Duodenal mucosa (tissue), 2 donors: ENCODE measurements around the gene RTP5.

Source experiments
- H3K27ac ChIP-seq: one replicate; pipeline ENCODE4 v1.7.0; 2013; ENCODE audit warnings: low read depth, low read length
- H3K27me3 ChIP-seq, 2 donors: one replicate each; pipeline ENCODE4 v1.7.0; 2013; ENCODE audit warnings: low read length in 2 of 2, control low read depth in 1 of 2; ENCODE audit not compliant: insufficient read depth in 2 of 2, control insufficient read depth in 1 of 2
- H3K36me3 ChIP-seq, 2 donors: one replicate each; pipeline ENCODE4 v1.7.0; 2013; ENCODE audit warnings: low read length in 2 of 2, control low read depth in 1 of 2; ENCODE audit not compliant: insufficient read depth in 2 of 2, control insufficient read depth in 1 of 2
- H3K4me1 ChIP-seq, 2 donors: one replicate each; pipeline ENCODE4 v1.7.0; 2013; ENCODE audit warnings: low read length in 2 of 2, control low read depth in 1 of 2; ENCODE audit not compliant: insufficient read depth in 2 of 2, control insufficient read depth in 1 of 2
- H3K4me3 ChIP-seq, 2 donors: one replicate each; pipeline ENCODE4 v1.7.0; 2013; ENCODE audit warnings: low read length in 2 of 2, low read depth in 1 of 2
- H3K9ac ChIP-seq, 2 donors: one replicate each; pipeline ENCODE4 v1.7.0; 2013; ENCODE audit warnings: low read length in 2 of 2, low read depth in 1 of 2
- H3K9me3 ChIP-seq, 2 donors: one replicate each; pipeline ENCODE4 v1.7.0; 2013; ENCODE audit warnings: low read length in 2 of 2, control low read depth in 1 of 2; ENCODE audit not compliant: control insufficient read depth in 1 of 2

RTP5 gene

GRCh38 chr2:241859017-241859435 lies 10.5 kb upstream of the RTP5 start:
- H3K9ac ChIP-seq: peak overlapping the region; percentile 32 to 45
- H3K9me3 ChIP-seq: no peaks in the 10 kb centered on the region
- H3K4me3 ChIP-seq: peak overlapping the region in 1 of 2 donors; percentile 50
- H3K27ac ChIP-seq: no peak overlapping the region
- H3K27me3 ChIP-seq: peaks cover 0 to 19% of the 10 kb centered on the region in 2 donors
- no peaks in the 10 kb centered on the region for H3K36me3 ChIP-seq
- peaks cover 11 to 16% of the 10 kb centered on the region in 2 donors for H3K4me1 ChIP-seq

GRCh38 chr2:241859436-241860183 lies 9.9 kb upstream of the RTP5 start:
- Histone ChIP-seq H3K4me1 (peaks cover 11 to 16% of the 10 kb centered on the region in 2 donors), H3K9me3 (no peaks in the 10 kb centered on the region), H3K36me3 (no peaks in the 10 kb centered on the region), H3K9ac (peak overlapping the region; percentile 32 to 45), H3K27ac (no peak overlapping the region), H3K27me3 (peaks cover 0 to 24% of the 10 kb centered on the region in 2 donors), H3K4me3 (peak overlapping the region; percentile 48 to 50)

GRCh38 chr2:241860184-241861078 lies 9.1 kb upstream of the RTP5 start:
- Histone ChIP-seq H3K27ac (no peak overlapping the region), H3K9ac (peak overlapping the region in 1 of 2 donors; percentile 45), H3K4me1 (peaks cover 11 to 16% of the 10 kb centered on the region in 2 donors), H3K27me3 (peaks cover 2 to 32% of the 10 kb centered on the region in 2 donors), H3K36me3 (no peaks in the 10 kb centered on the region), H3K9me3 (no peaks in the 10 kb centered on the region), H3K4me3 (peak overlapping the region; percentile 5 to 50)

- H3K4me3 ChIP-seq: no peak overlapping the region
- no peak overlapping the region for H3K9ac ChIP-seq
- peaks cover 3 to 38% of the 10 kb centered on the region in 2 donors for H3K27me3 ChIP-seq
- peaks cover 11 to 16% of the 10 kb centered on the region in 2 donors for H3K4me1 ChIP-seq
- H3K36me3 ChIP-seq: no peaks in the 10 kb centered on the region
- no peak overlapping the region for H3K27ac ChIP-seq
- no peaks in the 10 kb centered on the region for H3K9me3 ChIP-seq
Observed at GRCh38 chr2:241861264-241861663, 8.3 kb upstream of the RTP5 start.

GRCh38 chr2:241862093-241862492 lies 7.4 kb upstream of the RTP5 start:
- Histone ChIP-seq H3K4me3 (no peak overlapping the region), H3K36me3 (no peaks in the 10 kb centered on the region), H3K9ac (no peak overlapping the region), H3K27ac (no peak overlapping the region), H3K9me3 (no peaks in the 10 kb centered on the region), H3K27me3 (peaks cover 3 to 45% of the 10 kb centered on the region in 2 donors), H3K4me1 (peaks cover 11 to 16% of the 10 kb centered on the region in 2 donors)

- Histone ChIP-seq H3K4me3 (no peak overlapping the region), H3K27ac (no peak overlapping the region)
Observed at GRCh38 chr2:241862775-241863535, 6.6 kb upstream of the RTP5 start.

GRCh38 chr2:241863536-241863954 lies 6.0 kb upstream of the RTP5 start:
- Histone ChIP-seq H3K27me3 (peaks cover 16 to 54% of the 10 kb centered on the region in 2 donors), H3K4me3 (peak overlapping the region in 1 of 2 donors; percentile 32), H3K9me3 (no peaks in the 10 kb centered on the region), H3K27ac (no peak overlapping the region), H3K4me1 (peaks cover 11 to 16% of the 10 kb centered on the region in 2 donors), H3K9ac (no peak overlapping the region), H3K36me3 (no peaks in the 10 kb centered on the region)

More at GRCh38 chr2:241862775-241863535, 6.6 kb upstream of the RTP5 start:
- peaks cover 12 to 49% of the 10 kb centered on the region in 2 donors for H3K27me3 ChIP-seq
- no peaks in the 10 kb centered on the region for H3K36me3 ChIP-seq
- H3K4me1 ChIP-seq: peaks cover 11 to 16% of the 10 kb centered on the region in 2 donors
- no peaks in the 10 kb centered on the region for H3K9me3 ChIP-seq
- no peak overlapping the region for H3K9ac ChIP-seq

GRCh38 chr2:241864168-241864849 lies 5.2 kb upstream of the RTP5 start:
- Histone ChIP-seq H3K27me3 (peaks cover 16 to 56% of the 10 kb centered on the region in 2 donors), H3K9me3 (no peaks in the 10 kb centered on the region), H3K36me3 (no peaks in the 10 kb centered on the region), H3K4me1 (peaks cover 11 to 13% of the 10 kb centered on the region in 2 donors), H3K4me3 (no peak overlapping the region), H3K27ac (no peak overlapping the region), H3K9ac (no peak overlapping the region)

- Histone ChIP-seq H3K9me3 (no peaks in the 10 kb centered on the region), H3K4me1 (peaks cover 7 to 11% of the 10 kb centered on the region in 2 donors), H3K27me3 (peaks cover 16 to 56% of the 10 kb centered on the region in 2 donors), H3K4me3 (no peak overlapping the region), H3K36me3 (no peaks in the 10 kb centered on the region), H3K9ac (no peak overlapping the region), H3K27ac (no peak overlapping the region)
Observed at GRCh38 chr2:241864850-241865213, 4.7 kb upstream of the RTP5 start.
